ENCODE results near the gene MAGEB1. TPM values are rescaled to one million over a fixed set of nuclear protein-coding genes. Genes with fewer than 3 reads are reported as not detected.

The MAGEB1 gene
- total RNA-seq, 1 experiment from 2014 or later: 0.22 TPM

GRCh38 chrX:30220661-30221060 lies 26.3 kb upstream of the MAGEB1 start:
- Mint-ChIP-seq H3K4me1 (peaks cover 22% of the 10 kb centered on the region), H3K4me3 (no peak overlapping the region), H3K27ac (no peak overlapping the region), H3K9me3 (no peaks in the 10 kb centered on the region), H3K27me3 (ENCODE audit: low read depth) (peaks cover 24% of the 10 kb centered on the region), H3K36me3 (no peaks in the 10 kb centered on the region)
- no peak for DNase-seq (ENCODE audit: low spot score)
- no peak for ATAC-seq
- TF ChIP-seq NFATC4 (CRISPR knock-in tag; IDR thresholded peaks at IDR 0.05) (no peak), ATF3 (CRISPR knock-in tag; conservative IDR thresholded peaks at IDR 0.05) (no peak), E2F5 (CRISPR knock-in tag; IDR thresholded peaks at IDR 0.05) (no peak), TEAD4 (CRISPR knock-in tag; IDR thresholded peaks at IDR 0.05) (no peak), FOXJ3 (CRISPR knock-in tag; IDR thresholded peaks at IDR 0.05; ENCODE audit: borderline replicate concordance) (no peak), TEAD1 (CRISPR knock-in tag; IDR thresholded peaks at IDR 0.05) (no peak), E2F4 (CRISPR knock-in tag; IDR thresholded peaks at IDR 0.05; ENCODE audit: borderline replicate concordance, low read depth) (no peak), SMAD4 (CRISPR knock-in tag; IDR thresholded peaks at IDR 0.05) (no peak), OVOL2 (CRISPR knock-in tag; IDR thresholded peaks at IDR 0.05; ENCODE audit: borderline replicate concordance) (no peak), ZBTB21 (CRISPR knock-in tag; IDR thresholded peaks at IDR 0.05; ENCODE audit: borderline replicate concordance) (no peak), TCF7 (CRISPR knock-in tag; IDR thresholded peaks at IDR 0.05; ENCODE audit: low read depth) (no peak), FOXK1 (CRISPR knock-in tag; IDR thresholded peaks at IDR 0.05) (no peak)
- TF ChIP-seq, protein P1, sequence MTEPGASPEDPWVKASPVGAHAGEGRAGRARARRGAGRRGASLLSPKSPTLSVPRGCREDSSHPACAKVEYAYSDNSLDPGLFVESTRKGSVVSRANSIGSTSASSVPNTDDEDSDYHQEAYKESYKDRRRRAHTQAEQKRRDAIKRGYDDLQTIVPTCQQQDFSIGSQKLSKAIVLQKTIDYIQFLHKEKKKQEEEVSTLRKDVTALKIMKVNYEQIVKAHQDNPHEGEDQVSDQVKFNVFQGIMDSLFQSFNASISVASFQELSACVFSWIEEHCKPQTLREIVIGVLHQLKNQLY (CRISPR knock-in tag; IDR thresholded peaks at IDR 0.05): no peak
- TF ChIP-seq, protein P2, sequence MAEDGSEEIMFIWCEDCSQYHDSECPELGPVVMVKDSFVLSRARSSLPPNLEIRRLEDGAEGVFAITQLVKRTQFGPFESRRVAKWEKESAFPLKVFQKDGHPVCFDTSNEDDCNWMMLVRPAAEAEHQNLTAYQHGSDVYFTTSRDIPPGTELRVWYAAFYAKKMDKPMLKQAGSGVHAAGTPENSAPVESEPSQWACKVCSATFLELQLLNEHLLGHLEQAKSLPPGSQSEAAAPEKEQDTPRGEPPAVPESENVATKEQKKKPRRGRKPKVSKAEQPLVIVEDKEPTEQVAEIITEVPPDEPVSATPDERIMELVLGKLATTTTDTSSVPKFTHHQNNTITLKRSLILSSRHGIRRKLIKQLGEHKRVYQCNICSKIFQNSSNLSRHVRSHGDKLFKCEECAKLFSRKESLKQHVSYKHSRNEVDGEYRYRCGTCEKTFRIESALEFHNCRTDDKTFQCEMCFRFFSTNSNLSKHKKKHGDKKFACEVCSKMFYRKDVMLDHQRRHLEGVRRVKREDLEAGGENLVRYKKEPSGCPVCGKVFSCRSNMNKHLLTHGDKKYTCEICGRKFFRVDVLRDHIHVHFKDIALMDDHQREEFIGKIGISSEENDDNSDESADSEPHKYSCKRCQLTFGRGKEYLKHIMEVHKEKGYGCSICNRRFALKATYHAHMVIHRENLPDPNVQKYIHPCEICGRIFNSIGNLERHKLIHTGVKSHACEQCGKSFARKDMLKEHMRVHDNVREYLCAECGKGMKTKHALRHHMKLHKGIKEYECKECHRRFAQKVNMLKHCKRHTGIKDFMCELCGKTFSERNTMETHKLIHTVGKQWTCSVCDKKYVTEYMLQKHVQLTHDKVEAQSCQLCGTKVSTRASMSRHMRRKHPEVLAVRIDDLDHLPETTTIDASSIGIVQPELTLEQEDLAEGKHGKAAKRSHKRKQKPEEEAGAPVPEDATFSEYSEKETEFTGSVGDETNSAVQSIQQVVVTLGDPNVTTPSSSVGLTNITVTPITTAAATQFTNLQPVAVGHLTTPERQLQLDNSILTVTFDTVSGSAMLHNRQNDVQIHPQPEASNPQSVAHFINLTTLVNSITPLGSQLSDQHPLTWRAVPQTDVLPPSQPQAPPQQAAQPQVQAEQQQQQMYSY (CRISPR knock-in tag; IDR thresholded peaks at IDR 0.05): no peak
- ChIA-PET CTCF (no interaction called here), POLR2A (no interaction called here)

DNA sequence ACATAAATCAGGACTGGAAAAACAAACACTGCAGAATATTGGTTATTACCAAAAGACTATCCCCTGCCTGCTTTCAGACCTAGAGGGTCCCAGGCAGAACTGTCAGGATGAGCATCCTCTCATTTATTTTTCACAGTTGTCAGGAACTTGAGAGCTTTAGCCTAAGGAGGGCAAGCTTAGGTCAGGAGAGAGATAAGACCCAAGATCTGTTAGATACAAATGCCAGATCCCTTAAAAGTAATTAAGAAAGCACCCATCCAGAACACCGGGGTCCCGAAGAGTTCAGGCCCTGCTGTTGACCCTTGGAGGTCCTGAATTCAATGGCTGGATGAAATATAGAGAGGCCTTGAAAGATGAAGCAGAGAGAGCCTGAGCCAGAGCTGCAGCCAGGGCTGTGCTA lies 22.4 kb upstream of the MAGEB1 start:
- Mint-ChIP-seq H3K4me3 (no peak overlapping the region), H3K4me1 (peaks cover 29% of the 10 kb centered on the region), H3K27me3 (ENCODE audit: low read depth) (no peaks in the 10 kb centered on the region; the same call in 1 of the 2 replicates), H3K27ac (no peak overlapping the region), H3K9me3 (no peaks in the 10 kb centered on the region), H3K36me3 (no peaks in the 10 kb centered on the region)
- no peak for TF ChIP-seq GTF2I (CRISPR knock-in tag; conservative IDR thresholded peaks at IDR 0.05)
- no peak for TF ChIP-seq AFF4 (CRISPR knock-in tag; IDR thresholded peaks at IDR 0.05; ENCODE audit: borderline replicate concordance)
- no peak for TF ChIP-seq FOXJ3 (CRISPR knock-in tag; IDR thresholded peaks at IDR 0.05; ENCODE audit: borderline replicate concordance)
- no peak for TF ChIP-seq MYBL2 (CRISPR knock-in tag; IDR thresholded peaks at IDR 0.05)
- no peak for TF ChIP-seq ZNF416 (CRISPR knock-in tag; IDR thresholded peaks at IDR 0.05)
- TF ChIP-seq ELF4 (CRISPR knock-in tag; IDR thresholded peaks at IDR 0.05; ENCODE audit: low read depth): no peak
- no peak for TF ChIP-seq IRF1 (CRISPR knock-in tag; IDR thresholded peaks at IDR 0.05)
- TF ChIP-seq KAT7 (CRISPR knock-in tag; IDR thresholded peaks at IDR 0.05; ENCODE audit: borderline replicate concordance): no peak
- no peak for TF ChIP-seq ZNF263 (CRISPR knock-in tag; IDR thresholded peaks at IDR 0.05; ENCODE audit: low read depth)
- no peak for TF ChIP-seq HMGA2 (CRISPR knock-in tag; IDR thresholded peaks at IDR 0.05)
- TF ChIP-seq NFATC4 (CRISPR knock-in tag; IDR thresholded peaks at IDR 0.05): no peak
- ChIA-PET CTCF (no interaction called here), POLR2A (no interaction called here)
- ATAC-seq (no peak), DNase-seq (ENCODE audit: low spot score) (no peak)
